NCI-H128 (cell line): ENCODE results near the gene C1orf52.
A peak's percentile ranks its signal among the peaks of the same experiment; 100 is the strongest.

Experiments used
- DNase-seq: peaks from one replicate; lab custom pipeline; 2025; ENCODE audit not compliant: unreplicated experiment; lab: John Stamatoyannopoulos, UW

Gene C1orf52

GRCh38 chr1:85237613-85238012 lies 21.8 kb downstream of the C1orf52 start:
- no peak for DNase-seq

- DNase-seq = no peak
Observed at GRCh38 chr1:85230305-85230977, 29.0 kb downstream of the C1orf52 start.

GRCh38 chr1:85229574-85230097 lies 29.8 kb downstream of the C1orf52 start:
- DNase-seq = no peak

GRCh38 chr1:85228972-85229371 lies 30.5 kb downstream of the C1orf52 start:
- no peak for DNase-seq

- DNase-seq = no peak
Observed at GRCh38 chr1:85225624-85226380, 33.7 kb downstream of the C1orf52 start.

GRCh38 chr1:85224734-85225623 lies 34.5 kb downstream of the C1orf52 start:
- DNase-seq = peak; percentile 36

- no peak for DNase-seq
Observed at GRCh38 chr1:85224295-85224694, 35.2 kb downstream of the C1orf52 start.

GRCh38 chr1:85223334-85223733 lies 36.1 kb downstream of the C1orf52 start:
- no peak for DNase-seq

GRCh38 chr1:85220756-85221201 lies 38.7 kb downstream of the C1orf52 start:
- no peak for DNase-seq

GRCh38 chr1:85219853-85220610 lies 39.4 kb downstream of the C1orf52 start:
- DNase-seq = no peak

GRCh38 chr1:85216697-85217096 lies 42.8 kb downstream of the C1orf52 start:
- DNase-seq = no peak

- no peak for DNase-seq
Observed at GRCh38 chr1:85214654-85215053, 44.8 kb downstream of the C1orf52 start.

- no peak for DNase-seq
Observed at GRCh38 chr1:85208488-85208887, 51.0 kb downstream of the C1orf52 start.

GRCh38 chr1:85203573-85204171 lies 55.8 kb downstream of the C1orf52 start:
- no peak for DNase-seq

- no peak for DNase-seq
Observed at GRCh38 chr1:85202864-85203255, 56.6 kb downstream of the C1orf52 start.

- no peak for DNase-seq
Observed at GRCh38 chr1:85202092-85202863, 57.2 kb downstream of the C1orf52 start.

GRCh38 chr1:85201340-85202091 lies 57.9 kb downstream of the C1orf52 start:
- DNase-seq = no peak

GRCh38 chr1:85200463-85201339 lies 58.8 kb downstream of the C1orf52 start, which contains the start of gene SYDE2:
SYDE2 (minus strand) TSS chr1:85201016; CDS start chr1:85200996, 20 bp downstream.
- peak; percentile 7 for DNase-seq
